Measurements from ENCODE around the gene RAB28. TPM values are rescaled to one million over a fixed set of nuclear protein-coding genes. Genes with fewer than 3 reads are reported as not detected.
A peak's percentile ranks its signal among the peaks of the same experiment; 100 is the strongest.

The RAB28 gene
- total RNA-seq, 2 experiments from 2014 or later = 23.0 to 30.8 TPM

DNA sequence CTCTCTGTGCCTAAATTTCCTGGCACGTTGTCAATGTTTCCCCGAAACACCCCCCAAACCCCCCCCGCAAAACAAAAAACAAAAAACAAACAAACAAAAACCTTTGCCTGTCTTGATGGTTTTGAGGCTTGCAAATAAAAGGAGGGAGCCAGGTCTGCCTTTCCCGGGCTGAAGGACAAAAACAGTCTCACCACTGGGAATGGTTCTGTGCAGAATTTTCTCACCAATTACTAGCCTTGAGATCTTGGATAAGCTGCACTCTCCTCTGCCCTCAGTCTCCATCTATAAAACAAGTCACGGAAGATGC is 44.6 kb upstream of the RAB28 start:
- Histone ChIP-seq H3K4me3 (ENCODE audit: low read depth, low read length, poor library complexity, severe bottlenecking) (peak overlapping the region; percentile 36), H3K36me3 (ENCODE audit: insufficient read depth, low read length) (no peaks in the 10 kb centered on the region), H3K9me2 (ENCODE audit: insufficient read depth, low read length) (no peaks in the 10 kb centered on the region), H3K4me2 (ENCODE audit: low read length) (peak overlapping the region; percentile 53), H3K9me3 (ENCODE audit: low read length) (no peaks in the 10 kb centered on the region), H3K4me1 (ENCODE audit: insufficient read depth, low read length, poor library complexity, severe bottlenecking) (peaks cover 13% of the 10 kb centered on the region), H3K79me2 (ENCODE audit: insufficient read depth, low read depth, low read length) (no peaks in the 10 kb centered on the region), H3K27ac (ENCODE audit: low read depth, low read length, poor library complexity, severe bottlenecking) (no peak overlapping the region), H4K20me1 (ENCODE audit: insufficient read depth, low read length) (no peaks in the 10 kb centered on the region), H2AFZ (ENCODE audit: low read length) (no peak overlapping the region)
- TF ChIP-seq, protein P1, sequence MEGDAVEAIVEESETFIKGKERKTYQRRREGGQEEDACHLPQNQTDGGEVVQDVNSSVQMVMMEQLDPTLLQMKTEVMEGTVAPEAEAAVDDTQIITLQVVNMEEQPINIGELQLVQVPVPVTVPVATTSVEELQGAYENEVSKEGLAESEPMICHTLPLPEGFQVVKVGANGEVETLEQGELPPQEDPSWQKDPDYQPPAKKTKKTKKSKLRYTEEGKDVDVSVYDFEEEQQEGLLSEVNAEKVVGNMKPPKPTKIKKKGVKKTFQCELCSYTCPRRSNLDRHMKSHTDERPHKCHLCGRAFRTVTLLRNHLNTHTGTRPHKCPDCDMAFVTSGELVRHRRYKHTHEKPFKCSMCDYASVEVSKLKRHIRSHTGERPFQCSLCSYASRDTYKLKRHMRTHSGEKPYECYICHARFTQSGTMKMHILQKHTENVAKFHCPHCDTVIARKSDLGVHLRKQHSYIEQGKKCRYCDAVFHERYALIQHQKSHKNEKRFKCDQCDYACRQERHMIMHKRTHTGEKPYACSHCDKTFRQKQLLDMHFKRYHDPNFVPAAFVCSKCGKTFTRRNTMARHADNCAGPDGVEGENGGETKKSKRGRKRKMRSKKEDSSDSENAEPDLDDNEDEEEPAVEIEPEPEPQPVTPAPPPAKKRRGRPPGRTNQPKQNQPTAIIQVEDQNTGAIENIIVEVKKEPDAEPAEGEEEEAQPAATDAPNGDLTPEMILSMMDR (conservative IDR thresholded peaks at IDR 0.05; ENCODE audit: low read length) = no peak
- TF ChIP-seq EZH2phosphoT487 (IDR thresholded peaks at IDR 0.05; ENCODE audit: borderline replicate concordance, low read depth, low read length) = no peak
- intact Hi-C loops (cut with micrococcal nuclease; ENCODE audit: unreplicated experiment) = no loop called here
- no peak for DNase-seq (ENCODE audit: low spot score)
- CTCF ChIA-PET (ENCODE audit: unreplicated experiment) = no interaction called here
- no TSS peak for BruUV-seq (replicated peaks)
- POLR2A ChIA-PET = interaction anchor here (0.5 to 1.2 kb wide), 2 partner anchors 35 to 282 kb away, joined by 4 to 7 read pairs; no protein-coding TSS in a partner anchor

DNA sequence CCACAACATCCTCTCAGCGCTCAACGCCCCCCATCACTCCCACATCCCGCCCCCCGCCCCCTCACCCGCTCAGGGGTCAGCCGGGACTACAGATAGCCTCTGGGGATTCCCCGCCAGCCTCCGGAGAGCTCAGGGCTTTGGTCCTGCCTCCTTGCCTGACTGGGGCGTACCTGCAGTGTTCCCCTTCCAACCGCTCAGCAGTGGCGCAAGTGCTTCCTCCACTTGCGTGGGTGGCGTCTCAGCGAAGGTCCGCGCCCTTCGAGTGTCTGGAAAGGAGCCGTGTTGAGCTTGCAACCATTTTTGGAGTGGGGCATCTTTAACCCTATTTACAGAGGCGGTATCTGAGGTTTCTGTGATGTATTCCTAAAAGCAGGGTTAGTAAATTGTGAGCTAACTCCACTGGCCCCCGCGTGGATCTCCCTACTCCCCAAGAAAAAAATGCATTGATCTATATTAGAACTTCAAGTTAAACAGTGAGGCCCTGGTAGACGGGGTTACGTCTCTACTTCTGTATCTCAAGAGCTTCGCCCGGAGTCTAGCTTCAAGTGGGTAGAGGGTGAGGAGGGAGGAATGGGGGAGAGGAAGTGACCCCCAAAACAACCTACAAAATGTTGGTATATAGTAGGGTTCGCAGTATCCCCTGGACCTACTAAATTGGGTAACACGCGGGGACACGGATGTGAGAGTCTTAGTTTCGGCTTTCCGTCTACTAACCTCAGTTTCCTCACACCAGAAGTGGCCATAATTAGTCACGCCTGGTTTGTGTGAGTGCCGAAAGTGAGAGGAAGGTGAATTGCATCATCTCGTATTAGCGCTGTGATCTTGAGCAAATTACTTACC is 44.1 kb upstream of the RAB28 start:
- Histone ChIP-seq H3K4me3 (ENCODE audit: low read depth, low read length, poor library complexity, severe bottlenecking) (peak overlapping the region; percentile 36), H3K36me3 (ENCODE audit: insufficient read depth, low read length) (no peaks in the 10 kb centered on the region), H3K9me3 (ENCODE audit: low read length) (no peaks in the 10 kb centered on the region), H3K4me2 (ENCODE audit: low read length) (peak overlapping the region; percentile 53), H3K27ac (ENCODE audit: low read depth, low read length, poor library complexity, severe bottlenecking) (no peak overlapping the region), H3K79me2 (ENCODE audit: insufficient read depth, low read depth, low read length) (no peaks in the 10 kb centered on the region), H2AFZ (ENCODE audit: low read length) (no peak overlapping the region), H4K20me1 (ENCODE audit: insufficient read depth, low read length) (no peaks in the 10 kb centered on the region), H3K4me1 (ENCODE audit: insufficient read depth, low read length, poor library complexity, severe bottlenecking) (peaks cover 13% of the 10 kb centered on the region), H3K9me2 (ENCODE audit: insufficient read depth, low read length) (no peaks in the 10 kb centered on the region)
- no TSS peak for BruUV-seq (replicated peaks)
- TF ChIP-seq, protein P1 (conservative IDR thresholded peaks at IDR 0.05; ENCODE audit: low read length) = no peak
- no peak for TF ChIP-seq EZH2phosphoT487 (IDR thresholded peaks at IDR 0.05; ENCODE audit: borderline replicate concordance, low read depth, low read length)
- ChIA-PET CTCF (ENCODE audit: unreplicated experiment) (interaction anchor here (0.6 kb wide), 1 partner anchor 1106 kb away, joined by 3 read pairs; no protein-coding TSS in a partner anchor), POLR2A (interaction anchor here (0.5 to 1.2 kb wide), 5 partner anchors 10 to 675 kb away, joined by 3 to 7 read pairs (median 5); no protein-coding TSS in a partner anchor)
- DNase-seq (ENCODE audit: low spot score) = peak; percentile 66
- intact Hi-C loops (cut with micrococcal nuclease; ENCODE audit: unreplicated experiment) = no loop called here
